SK-N-SH treated with all-trans-retinoic acid at 6 μM for 48 hours (cell line): ENCODE measurements around the gene BTG3.

Source experiments
- ATAC-seq: fragments of 200-7000 bp; cut with Tn5 transposase; 3 replicates; pipeline ENCODE4 v1.9.1; 2020; ENCODE audit warnings: mild to moderate bottlenecking, moderate library complexity
- ARNTL ChIP-seq: fragments of 450-650 bp; formaldehyde crosslinking; IDR thresholded peaks from 2 replicates; pipeline ENCODE4 v1.5.0; 2020; ENCODE audit warnings: low read depth, mild to moderate bottlenecking, moderate library complexity, borderline replicate concordance
- BACH2 ChIP-seq: fragments of 250-450 bp; sonication (Bioruptor Pico); IDR thresholded peaks from 2 replicates; pipeline ENCODE4 v1.9.0; 2021; ENCODE audit warnings: mild to moderate bottlenecking, borderline replicate concordance
- CSDC2 ChIP-seq: fragments of 250-450 bp; sonication (Bioruptor Pico); IDR thresholded peaks from 2 replicates; pipeline ENCODE4 v1.5.0; 2020; ENCODE audit warnings: mild to moderate bottlenecking, moderate library complexity
- ESRRG ChIP-seq: fragments of 250-450 bp; sonication (Bioruptor Pico); IDR thresholded peaks from 2 replicates; pipeline ENCODE4 v1.6.1; 2021; ENCODE audit warnings: mild to moderate bottlenecking
- GLIS3 ChIP-seq: fragments of 250-450 bp; sonication (Bioruptor Pico); IDR thresholded peaks from 2 replicates; pipeline ENCODE4 v1.5.0; 2020; ENCODE audit warnings: mild to moderate bottlenecking, moderate library complexity
- ISL1 ChIP-seq: fragments of 250-450 bp; sonication (Bioruptor Pico); IDR thresholded peaks from 2 replicates; pipeline ENCODE4 v2.1.2; 2022; ENCODE audit warnings: mild to moderate bottlenecking, moderate library complexity
- OSR1 ChIP-seq: fragments of 250-450 bp; sonication (Bioruptor Pico); IDR thresholded peaks from 2 replicates; pipeline ENCODE4 v1.8.0; 2022; ENCODE audit warnings: moderate library complexity, mild to moderate bottlenecking, inconsistent platforms
- POU6F1 ChIP-seq: fragments of 250-450 bp; sonication (Bioruptor Pico); IDR thresholded peaks from 2 replicates; pipeline ENCODE4 v1.8.0; 2021; ENCODE audit warnings: low read depth, mild to moderate bottlenecking, moderate library complexity, borderline replicate concordance
- PPARA ChIP-seq: fragments of 250-450 bp; sonication (Bioruptor Pico); IDR thresholded peaks from 2 replicates; pipeline ENCODE4 v1.5.0; 2020; ENCODE audit warnings: mild to moderate bottlenecking, borderline replicate concordance
- RARB ChIP-seq: fragments of 250-450 bp; sonication (Bioruptor Pico); IDR thresholded peaks from 2 replicates; pipeline ENCODE4 v1.8.0; 2021; ENCODE audit warnings: mild to moderate bottlenecking, moderate library complexity
- SNAI2 ChIP-seq: fragments of 250-450 bp; sonication (Bioruptor Pico); IDR thresholded peaks from 2 replicates; pipeline ENCODE4 v1.5.0; 2020; ENCODE audit warnings: mild to moderate bottlenecking, moderate library complexity
- TCF4 ChIP-seq: fragments of 250-450 bp; sonication (Bioruptor Pico); IDR thresholded peaks from 2 replicates; pipeline ENCODE4 v1.8.0; 2021; ENCODE audit warnings: mild to moderate bottlenecking, moderate library complexity, borderline replicate concordance
- TOX ChIP-seq: fragments of 250-450 bp; sonication (Bioruptor Pico); IDR thresholded peaks from 2 replicates; pipeline ENCODE4 v1.8.0; 2021; ENCODE audit warnings: mild to moderate bottlenecking, moderate library complexity, borderline replicate concordance
- ZC3H10 ChIP-seq: fragments of 250-450 bp; sonication (Bioruptor Pico); IDR thresholded peaks from 2 replicates; pipeline ENCODE4 v1.5.1; 2021; ENCODE audit warnings: mild to moderate bottlenecking, moderate library complexity
- ZFP3 ChIP-seq: fragments of 250-450 bp; sonication (Bioruptor Pico); IDR thresholded peaks from 2 replicates; pipeline ENCODE4 v1.5.0; 2020; ENCODE audit warnings: mild to moderate bottlenecking, moderate library complexity
- ZFP30 ChIP-seq: fragments of 450-650 bp; formaldehyde crosslinking; IDR thresholded peaks from 2 replicates; pipeline ENCODE4 v1.5.0; 2022; ENCODE audit warnings: mild to moderate bottlenecking, moderate library complexity
- ZNF565 ChIP-seq: fragments of 450-650 bp; formaldehyde crosslinking; conservative IDR thresholded peaks from 2 replicates; pipeline ENCODE4 v1.5.0; 2020; ENCODE audit warnings: low read depth, mild to moderate bottlenecking, moderate library complexity
- ZNF8 ChIP-seq: fragments of 450-650 bp; formaldehyde crosslinking; IDR thresholded peaks from 2 replicates; pipeline ENCODE4 v1.5.0; 2020; ENCODE audit warnings: mild to moderate bottlenecking, moderate library complexity
- TF ChIP-seq, protein P1 (sequence below): fragments of 250-450 bp; sonication (Bioruptor Pico); IDR thresholded peaks from 2 replicates; pipeline ENCODE4 v1.5.1; 2020; ENCODE audit warnings: low read depth, mild to moderate bottlenecking, moderate library complexity
- TF ChIP-seq, protein P2 (sequence below): fragments of 250-450 bp; sonication (Bioruptor Pico); IDR thresholded peaks from 2 replicates; pipeline ENCODE4 v1.8.0; 2020; ENCODE audit warnings: mild to moderate bottlenecking, moderate library complexity, borderline replicate concordance
- TF ChIP-seq, protein P3 (sequence below): fragments of 250-450 bp; sonication (Bioruptor Pico); IDR thresholded peaks from 2 replicates; pipeline ENCODE4 v1.5.0; 2020; ENCODE audit warnings: mild to moderate bottlenecking, moderate library complexity
- TF ChIP-seq, protein P4 (sequence below): fragments of 250-450 bp; sonication (Bioruptor Pico); IDR thresholded peaks from 2 replicates; pipeline ENCODE4 v1.5.1; 2021; ENCODE audit warnings: mild to moderate bottlenecking, moderate library complexity

BTG3 gene

GRCh38 chr21:17631195-17631594 lies 18.5 kb upstream of the BTG3 start:
- TF ChIP-seq, protein P1, sequence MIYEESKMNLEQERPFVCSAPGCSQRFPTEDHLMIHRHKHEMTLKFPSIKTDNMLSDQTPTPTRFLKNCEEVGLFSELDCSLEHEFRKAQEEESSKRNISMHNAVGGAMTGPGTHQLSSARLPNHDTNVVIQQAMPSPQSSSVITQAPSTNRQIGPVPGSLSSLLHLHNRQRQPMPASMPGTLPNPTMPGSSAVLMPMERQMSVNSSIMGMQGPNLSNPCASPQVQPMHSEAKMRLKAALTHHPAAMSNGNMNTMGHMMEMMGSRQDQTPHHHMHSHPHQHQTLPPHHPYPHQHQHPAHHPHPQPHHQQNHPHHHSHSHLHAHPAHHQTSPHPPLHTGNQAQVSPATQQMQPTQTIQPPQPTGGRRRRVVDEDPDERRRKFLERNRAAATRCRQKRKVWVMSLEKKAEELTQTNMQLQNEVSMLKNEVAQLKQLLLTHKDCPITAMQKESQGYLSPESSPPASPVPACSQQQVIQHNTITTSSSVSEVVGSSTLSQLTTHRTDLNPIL: no peak
- TF ChIP-seq OSR1 (no peak), PPARA (no peak), CSDC2 (no peak), ZNF8 (CRISPR knock-in tag) (no peak), BACH2 (CRISPR knock-in tag) (no peak), ZC3H10 (CRISPR knock-in tag) (no peak), POU6F1 (CRISPR knock-in tag) (no peak), ESRRG (no peak), SNAI2 (CRISPR knock-in tag) (no peak)
- TF ChIP-seq, protein P2, sequence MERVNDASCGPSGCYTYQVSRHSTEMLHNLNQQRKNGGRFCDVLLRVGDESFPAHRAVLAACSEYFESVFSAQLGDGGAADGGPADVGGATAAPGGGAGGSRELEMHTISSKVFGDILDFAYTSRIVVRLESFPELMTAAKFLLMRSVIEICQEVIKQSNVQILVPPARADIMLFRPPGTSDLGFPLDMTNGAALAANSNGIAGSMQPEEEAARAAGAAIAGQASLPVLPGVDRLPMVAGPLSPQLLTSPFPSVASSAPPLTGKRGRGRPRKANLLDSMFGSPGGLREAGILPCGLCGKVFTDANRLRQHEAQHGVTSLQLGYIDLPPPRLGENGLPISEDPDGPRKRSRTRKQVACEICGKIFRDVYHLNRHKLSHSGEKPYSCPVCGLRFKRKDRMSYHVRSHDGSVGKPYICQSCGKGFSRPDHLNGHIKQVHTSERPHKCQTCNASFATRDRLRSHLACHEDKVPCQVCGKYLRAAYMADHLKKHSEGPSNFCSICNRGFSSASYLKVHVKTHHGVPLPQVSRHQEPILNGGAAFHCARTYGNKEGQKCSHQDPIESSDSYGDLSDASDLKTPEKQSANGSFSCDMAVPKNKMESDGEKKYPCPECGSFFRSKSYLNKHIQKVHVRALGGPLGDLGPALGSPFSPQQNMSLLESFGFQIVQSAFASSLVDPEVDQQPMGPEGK: no peak
- no peak for ATAC-seq

DNA sequence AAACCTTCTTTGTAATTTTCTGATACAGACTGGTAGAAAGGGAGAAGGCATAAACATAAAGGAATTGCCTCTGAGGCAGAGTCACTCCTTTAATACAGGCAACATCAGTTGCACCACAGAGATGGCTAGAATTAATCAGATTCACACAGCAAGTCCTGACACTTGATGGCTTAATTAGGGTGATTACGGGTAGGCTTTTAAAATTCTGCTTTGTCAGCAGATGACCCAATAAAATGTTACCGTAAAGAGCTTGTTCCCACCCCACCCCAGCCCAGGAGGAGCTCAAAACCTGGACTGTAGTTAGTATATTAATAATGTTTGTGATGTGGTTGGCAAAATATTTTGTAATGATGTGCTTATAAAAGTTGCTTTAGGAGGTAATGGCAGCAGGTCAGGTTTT lies 9.3 kb upstream of the BTG3 start:
- ATAC-seq: no peak
- no peak for TF ChIP-seq OSR1
- no peak for TF ChIP-seq ISL1 (CRISPR knock-in tag)
- TF ChIP-seq, protein P3, sequence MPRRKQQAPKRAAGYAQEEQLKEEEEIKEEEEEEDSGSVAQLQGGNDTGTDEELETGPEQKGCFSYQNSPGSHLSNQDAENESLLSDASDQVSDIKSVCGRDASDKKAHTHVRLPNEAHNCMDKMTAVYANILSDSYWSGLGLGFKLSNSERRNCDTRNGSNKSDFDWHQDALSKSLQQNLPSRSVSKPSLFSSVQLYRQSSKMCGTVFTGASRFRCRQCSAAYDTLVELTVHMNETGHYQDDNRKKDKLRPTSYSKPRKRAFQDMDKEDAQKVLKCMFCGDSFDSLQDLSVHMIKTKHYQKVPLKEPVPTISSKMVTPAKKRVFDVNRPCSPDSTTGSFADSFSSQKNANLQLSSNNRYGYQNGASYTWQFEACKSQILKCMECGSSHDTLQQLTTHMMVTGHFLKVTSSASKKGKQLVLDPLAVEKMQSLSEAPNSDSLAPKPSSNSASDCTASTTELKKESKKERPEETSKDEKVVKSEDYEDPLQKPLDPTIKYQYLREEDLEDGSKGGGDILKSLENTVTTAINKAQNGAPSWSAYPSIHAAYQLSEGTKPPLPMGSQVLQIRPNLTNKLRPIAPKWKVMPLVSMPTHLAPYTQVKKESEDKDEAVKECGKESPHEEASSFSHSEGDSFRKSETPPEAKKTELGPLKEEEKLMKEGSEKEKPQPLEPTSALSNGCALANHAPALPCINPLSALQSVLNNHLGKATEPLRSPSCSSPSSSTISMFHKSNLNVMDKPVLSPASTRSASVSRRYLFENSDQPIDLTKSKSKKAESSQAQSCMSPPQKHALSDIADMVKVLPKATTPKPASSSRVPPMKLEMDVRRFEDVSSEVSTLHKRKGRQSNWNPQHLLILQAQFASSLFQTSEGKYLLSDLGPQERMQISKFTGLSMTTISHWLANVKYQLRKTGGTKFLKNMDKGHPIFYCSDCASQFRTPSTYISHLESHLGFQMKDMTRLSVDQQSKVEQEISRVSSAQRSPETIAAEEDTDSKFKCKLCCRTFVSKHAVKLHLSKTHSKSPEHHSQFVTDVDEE: no peak
- TF ChIP-seq, protein P1: no peak
- TF ChIP-seq TOX: no peak
- no peak for TF ChIP-seq ARNTL
- TF ChIP-seq, all 23 proteins: peak for 0

GRCh38 chr21:17616831-17617230 lies 4.1 kb upstream of the BTG3 start:
- no peak for ATAC-seq
- TF ChIP-seq ARNTL: no peak
- TF ChIP-seq ESRRG: no peak
- TF ChIP-seq, protein P3: no peak
- no peak for TF ChIP-seq TOX
- no peak for TF ChIP-seq RARB (CRISPR knock-in tag)
- TF ChIP-seq, protein P2: no peak
- TF ChIP-seq, protein P1: no peak
- TF ChIP-seq CSDC2: no peak
- TF ChIP-seq TCF4 (CRISPR knock-in tag): no peak
- no peak for TF ChIP-seq ZC3H10 (CRISPR knock-in tag)
- TF ChIP-seq ZFP3: no peak
- TF ChIP-seq GLIS3 (CRISPR knock-in tag): no peak
- no peak for TF ChIP-seq ZNF8 (CRISPR knock-in tag)
- TF ChIP-seq SNAI2 (CRISPR knock-in tag): no peak
- TF ChIP-seq ZFP30: no peak
- TF ChIP-seq, protein P4, sequence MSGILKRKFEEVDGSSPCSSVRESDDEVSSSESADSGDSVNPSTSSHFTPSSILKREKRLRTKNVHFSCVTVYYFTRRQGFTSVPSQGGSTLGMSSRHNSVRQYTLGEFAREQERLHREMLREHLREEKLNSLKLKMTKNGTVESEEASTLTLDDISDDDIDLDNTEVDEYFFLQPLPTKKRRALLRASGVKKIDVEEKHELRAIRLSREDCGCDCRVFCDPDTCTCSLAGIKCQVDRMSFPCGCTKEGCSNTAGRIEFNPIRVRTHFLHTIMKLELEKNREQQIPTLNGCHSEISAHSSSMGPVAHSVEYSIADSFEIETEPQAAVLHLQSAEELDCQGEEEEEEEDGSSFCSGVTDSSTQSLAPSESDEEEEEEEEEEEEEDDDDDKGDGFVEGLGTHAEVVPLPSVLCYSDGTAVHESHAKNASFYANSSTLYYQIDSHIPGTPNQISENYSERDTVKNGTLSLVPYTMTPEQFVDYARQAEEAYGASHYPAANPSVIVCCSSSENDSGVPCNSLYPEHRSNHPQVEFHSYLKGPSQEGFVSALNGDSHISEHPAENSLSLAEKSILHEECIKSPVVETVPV (CRISPR knock-in tag): no peak
- no peak for TF ChIP-seq ZNF565 (CRISPR knock-in tag)
